Tibial nerve (tissue), 4 donors: ENCODE results near the gene USP32.

ENCODE experiments used
- EP300 ChIP-seq, 2 donors: sonication (generic); formaldehyde crosslinking; IDR thresholded peaks; one replicate each; pipeline ENCODE4 v1.6.1; 2017; ENCODE audit warnings: antibody characterized with exemption in 2 of 2, mild to moderate bottlenecking in 1 of 2
- POLR2A ChIP-seq, 2 donors: fragments of 450-650 bp; IDR thresholded peaks; one replicate each; pipeline ENCODE4 v1.6.1; 2017; ENCODE audit warnings: antibody characterized with exemption in 2 of 2, mild to moderate bottlenecking in 2 of 2, moderate library complexity in 2 of 2
- TF ChIP-seq, protein P1 (sequence below), 5 experiments: fragments of 200-600 bp in 3 of 5; fragments of 450-650 bp in 2 of 5; sonication (generic) in 3 of 5; IDR thresholded peaks; one replicate each; pipeline ENCODE4 v1.5.1; 2016 to 2019; ENCODE audit warnings: antibody characterized with exemption in 5 of 5, mild to moderate bottlenecking in 3 of 5, moderate library complexity in 2 of 5

DNA sequence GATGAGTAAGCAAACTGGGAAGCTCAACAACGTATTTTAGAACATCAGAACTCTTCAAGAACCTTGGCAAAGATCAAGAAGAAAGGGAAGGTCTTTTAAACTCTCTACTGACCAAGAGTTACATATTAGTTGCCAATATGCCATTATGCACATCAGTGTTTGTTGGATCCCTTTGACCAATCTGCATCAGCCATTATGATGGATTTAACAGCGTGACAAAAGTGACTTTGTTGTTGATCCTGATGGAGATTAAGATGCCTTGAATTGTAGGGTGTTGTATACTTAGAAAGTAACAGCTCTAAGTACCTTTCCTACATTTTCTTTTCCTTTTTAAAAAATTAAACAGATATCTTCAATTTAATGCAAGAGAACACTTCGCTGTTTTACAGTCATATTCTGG is 133.6 kb downstream of the USP32 start:
- TF ChIP-seq, protein P1, sequence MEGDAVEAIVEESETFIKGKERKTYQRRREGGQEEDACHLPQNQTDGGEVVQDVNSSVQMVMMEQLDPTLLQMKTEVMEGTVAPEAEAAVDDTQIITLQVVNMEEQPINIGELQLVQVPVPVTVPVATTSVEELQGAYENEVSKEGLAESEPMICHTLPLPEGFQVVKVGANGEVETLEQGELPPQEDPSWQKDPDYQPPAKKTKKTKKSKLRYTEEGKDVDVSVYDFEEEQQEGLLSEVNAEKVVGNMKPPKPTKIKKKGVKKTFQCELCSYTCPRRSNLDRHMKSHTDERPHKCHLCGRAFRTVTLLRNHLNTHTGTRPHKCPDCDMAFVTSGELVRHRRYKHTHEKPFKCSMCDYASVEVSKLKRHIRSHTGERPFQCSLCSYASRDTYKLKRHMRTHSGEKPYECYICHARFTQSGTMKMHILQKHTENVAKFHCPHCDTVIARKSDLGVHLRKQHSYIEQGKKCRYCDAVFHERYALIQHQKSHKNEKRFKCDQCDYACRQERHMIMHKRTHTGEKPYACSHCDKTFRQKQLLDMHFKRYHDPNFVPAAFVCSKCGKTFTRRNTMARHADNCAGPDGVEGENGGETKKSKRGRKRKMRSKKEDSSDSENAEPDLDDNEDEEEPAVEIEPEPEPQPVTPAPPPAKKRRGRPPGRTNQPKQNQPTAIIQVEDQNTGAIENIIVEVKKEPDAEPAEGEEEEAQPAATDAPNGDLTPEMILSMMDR (IDR thresholded peaks at IDR 0.05): no peak
- TF ChIP-seq POLR2A (IDR thresholded peaks at IDR 0.05) (no peak), EP300 (IDR thresholded peaks at IDR 0.05) (no peak)
